Colonic mucosa (tissue), 4 donors: ENCODE measurements around the gene ETNK2. TPM values are rescaled to one million over a fixed set of nuclear protein-coding genes. Genes with fewer than 3 reads are reported as not detected.

ENCODE experiments used
- DNase-seq: peaks from one replicate; pipeline ENCODE4 v3.0.0-alpha.2; 2020
- H3K27ac ChIP-seq: fragments of 200-600 bp; one replicate; pipeline ENCODE4 v1.8.0; 2021
- H3K27me3 ChIP-seq: fragments of 200-600 bp; one replicate; pipeline ENCODE4 v1.8.0; 2021
- H3K36me3 ChIP-seq: fragments of 200-600 bp; one replicate; pipeline ENCODE4 v1.8.0; 2021
- H3K4me1 ChIP-seq: fragments of 200-600 bp; one replicate; pipeline ENCODE4 v1.8.0; 2021; ENCODE audit warnings: mild to moderate bottlenecking
- H3K4me3 ChIP-seq: fragments of 200-600 bp; one replicate; pipeline ENCODE4 v1.8.0; 2021
- H3K9ac ChIP-seq, 2 donors: one replicate each; pipeline ENCODE4 v1.7.0; 2013; ENCODE audit warnings: control low read depth in 2 of 2, low read depth in 2 of 2, low read length in 2 of 2
- H3K9me3 ChIP-seq: fragments of 200-600 bp; one replicate; pipeline ENCODE4 v1.8.0; 2021
- CTCF ChIP-seq: fragments of 200-600 bp; IDR thresholded peaks from one replicate; pipeline ENCODE4 v1.8.0; 2022; ENCODE audit warnings: antibody characterized with exemption, mild to moderate bottlenecking
- intact Hi-C: fragments of 100-400 bp; cut with DNase I; formaldehyde crosslinking; loops from one replicate; pipeline ENCODE4 v1.14.1; 2022
- total RNA-seq, 2 donors: library from RNA; stranded (reverse); fragmentation: NEBNext Ultra II Directional in 1 of 2; extraction: Animal tissue kit (Norgen Biotek cat#: 25700) in 1 of 2; gene quantifications; one replicate each; pipeline ENCODE4 v1.2.1, GENCODE V29; 2021
- donor health status: healthy.
- donor health status: DM: no; HTN: no; CAD: no.
- donor health status: DM: no; HTN: no; CAD: no.

Gene ETNK2
- total RNA-seq, 2 donors from 2014 or later = 0.40 to 1.2 TPM

- no peak overlapping the region for H3K27ac ChIP-seq
Observed at GRCh38 chr1:204127597-204128242, 24.1 kb downstream of the ETNK2 start.

GRCh38 chr1:204126956-204127355 is 24.9 kb downstream of the ETNK2 start:
- no peak for DNase-seq
- H3K9me3 ChIP-seq = no peaks in the 10 kb centered on the region
- intact Hi-C loops = loop anchor here (5.0 kb wide), 1 partner anchor 50 kb away; no protein-coding TSS in a partner anchor
- TF ChIP-seq CTCF = no peak
- no peak overlapping the region for H3K27ac ChIP-seq
- H3K27me3 ChIP-seq = no peaks in the 10 kb centered on the region
- H3K9ac ChIP-seq = peak overlapping the region in 1 of 2 donors; percentile 30
- H3K4me1 ChIP-seq = peaks cover 3% of the 10 kb centered on the region
- H3K36me3 ChIP-seq = no peaks in the 10 kb centered on the region
- H3K4me3 ChIP-seq = no peak overlapping the region

More at GRCh38 chr1:204127597-204128242, 24.1 kb downstream of the ETNK2 start:
- H3K27me3 ChIP-seq = no peaks in the 10 kb centered on the region
- no peaks in the 10 kb centered on the region for H3K9me3 ChIP-seq
- peaks cover 3% of the 10 kb centered on the region for H3K4me1 ChIP-seq
- no peaks in the 10 kb centered on the region for H3K36me3 ChIP-seq
- DNase-seq = peak; percentile 60
- no peak overlapping the region for H3K4me3 ChIP-seq
- no peak overlapping the region for H3K9ac ChIP-seq
- intact Hi-C loops = loop anchor here (2.0 to 5.0 kb wide), 2 partner anchors 50 to 257 kb away; no protein-coding TSS in a partner anchor
- peak; percentile 96 for TF ChIP-seq CTCF

GRCh38 chr1:204126386-204126785 is 25.5 kb downstream of the ETNK2 start:
- no peaks in the 10 kb centered on the region for H3K36me3 ChIP-seq
- intact Hi-C loops = loop anchor here (5.0 kb wide), 1 partner anchor 49 kb away; no protein-coding TSS in a partner anchor
- H3K27me3 ChIP-seq = no peaks in the 10 kb centered on the region

GRCh38 chr1:204125759-204126351 is 26.0 kb downstream of the ETNK2 start:
- Histone ChIP-seq H3K27me3 (no peaks in the 10 kb centered on the region), H3K27ac (no peak overlapping the region), H3K4me1 (peaks cover 3% of the 10 kb centered on the region), H3K4me3 (no peak overlapping the region), H3K36me3 (no peaks in the 10 kb centered on the region), H3K9me3 (no peaks in the 10 kb centered on the region), H3K9ac (no peak overlapping the region)
- intact Hi-C loops = loop anchor here (5.0 kb wide), 1 partner anchor 49 kb away; no protein-coding TSS in a partner anchor
- DNase-seq = no peak
- no peak for TF ChIP-seq CTCF

More at GRCh38 chr1:204126386-204126785, 25.5 kb downstream of the ETNK2 start:
- Histone ChIP-seq H3K4me1 (peaks cover 3% of the 10 kb centered on the region), H3K27ac (no peak overlapping the region), H3K4me3 (no peak overlapping the region), H3K9ac (no peak overlapping the region), H3K9me3 (no peaks in the 10 kb centered on the region)
- DNase-seq = no peak
- TF ChIP-seq CTCF = no peak

GRCh38 chr1:204124639-204125038 is 27.2 kb downstream of the ETNK2 start:
- no peak overlapping the region for H3K27ac ChIP-seq
- no peaks in the 10 kb centered on the region for H3K36me3 ChIP-seq
- intact Hi-C loops = loop anchor here (5.0 kb wide), 1 partner anchor 47 kb away; no protein-coding TSS in a partner anchor
- H3K4me1 ChIP-seq = peaks cover 3% of the 10 kb centered on the region
- no peak overlapping the region for H3K4me3 ChIP-seq
- no peak overlapping the region for H3K9ac ChIP-seq
- H3K9me3 ChIP-seq = no peaks in the 10 kb centered on the region
- no peak for TF ChIP-seq CTCF
- H3K27me3 ChIP-seq = no peaks in the 10 kb centered on the region
- DNase-seq = no peak
